Measurements from ENCODE around the gene ST7. TPM values are rescaled to one million over a fixed set of nuclear protein-coding genes. Genes with fewer than 3 reads are reported as not detected.

The ST7 gene
- total RNA-seq, 1 donor from 2014 or later, result 48.6 TPM

DNA sequence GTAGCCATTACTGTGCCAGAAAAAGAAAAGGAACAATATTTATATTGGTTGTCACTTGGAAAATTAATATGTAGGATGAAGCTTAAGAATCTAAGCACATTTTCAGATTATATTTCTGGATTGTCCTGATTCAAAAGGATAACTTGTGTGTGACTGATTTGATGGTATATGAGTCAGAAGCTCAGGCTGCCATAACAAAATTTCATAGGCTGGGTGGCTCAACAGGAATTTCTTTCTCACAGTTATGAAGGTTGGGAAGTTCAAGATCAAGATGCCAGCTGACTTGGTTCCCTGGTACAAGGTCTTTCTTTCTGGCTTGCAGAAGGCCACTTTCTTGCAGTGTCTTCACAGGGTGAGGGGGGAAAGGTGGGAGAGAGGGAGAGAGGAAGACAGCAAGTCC is 108.5 kb downstream of the ST7 start:
- peaks cover 8% of the 10 kb centered on the region for H3K4me1 ChIP-seq
- no peak for TF ChIP-seq CTCF (IDR thresholded peaks at IDR 0.05)
- no peaks in the 10 kb centered on the region for H3K36me3 ChIP-seq
- no peaks in the 10 kb centered on the region for H3K27me3 ChIP-seq
- no peak overlapping the region for H3K4me3 ChIP-seq
- H3K27ac ChIP-seq, result no peak overlapping the region
- H3K9me3 ChIP-seq, result no peaks in the 10 kb centered on the region
- ATAC-seq (no peak), DNase-seq (no peak)
- intact Hi-C loops (cut with DNase I), result no loop called here

- H3K4me1 ChIP-seq, result peaks cover 8% of the 10 kb centered on the region
- no peak overlapping the region for H3K27ac ChIP-seq
- no peak for DNase-seq
- TF ChIP-seq CTCF (IDR thresholded peaks at IDR 0.05), result no peak
- H3K9me3 ChIP-seq, result no peaks in the 10 kb centered on the region
- intact Hi-C loops (cut with DNase I), result no loop called here
- no peaks in the 10 kb centered on the region for H3K27me3 ChIP-seq
- H3K36me3 ChIP-seq, result no peaks in the 10 kb centered on the region
- H3K4me3 ChIP-seq, result no peak overlapping the region
- ATAC-seq, result no peak
Observed at GRCh38 chr7:117062300-117062699, 109.0 kb downstream of the ST7 start.

- intact Hi-C loops (cut with DNase I), result no loop called here
- DNase-seq (no peak), ATAC-seq (no peak)
- H3K9me3 ChIP-seq, result no peaks in the 10 kb centered on the region
- H3K36me3 ChIP-seq, result no peaks in the 10 kb centered on the region
- no peak overlapping the region for H3K27ac ChIP-seq
- no peaks in the 10 kb centered on the region for H3K27me3 ChIP-seq
- peaks cover 16% of the 10 kb centered on the region for H3K4me1 ChIP-seq
- no peak for TF ChIP-seq CTCF (IDR thresholded peaks at IDR 0.05)
- no peak overlapping the region for H3K4me3 ChIP-seq
Observed at GRCh38 chr7:117064688-117065087, 111.4 kb downstream of the ST7 start.

GRCh38 chr7:117065571-117066150 is 112.4 kb downstream of the ST7 start:
- TF ChIP-seq CTCF (IDR thresholded peaks at IDR 0.05), result no peak
- H3K27ac ChIP-seq, result no peak overlapping the region

GRCh38 chr7:117066668-117067067 is 113.4 kb downstream of the ST7 start:
- Histone ChIP-seq H3K4me3 (no peak overlapping the region), H3K36me3 (no peaks in the 10 kb centered on the region), H3K4me1 (peaks cover 19% of the 10 kb centered on the region), H3K9me3 (no peaks in the 10 kb centered on the region), H3K27ac (no peak overlapping the region), H3K27me3 (no peaks in the 10 kb centered on the region)
- ATAC-seq (peak; percentile 58), DNase-seq (no peak)
- no peak for TF ChIP-seq CTCF (IDR thresholded peaks at IDR 0.05)
- intact Hi-C loops (cut with DNase I), result no loop called here

More at GRCh38 chr7:117065571-117066150, 112.4 kb downstream of the ST7 start:
- Histone ChIP-seq H3K27me3 (no peaks in the 10 kb centered on the region), H3K36me3 (no peaks in the 10 kb centered on the region), H3K4me1 (peaks cover 18% of the 10 kb centered on the region), H3K9me3 (no peaks in the 10 kb centered on the region), H3K4me3 (no peak overlapping the region)
- intact Hi-C loops (cut with DNase I), result no loop called here
- DNase-seq (no peak), ATAC-seq (no peak)

GRCh38 chr7:117067340-117067739 is 114.0 kb downstream of the ST7 start:
- H3K4me3 ChIP-seq, result no peak overlapping the region
- peaks cover 26% of the 10 kb centered on the region for H3K4me1 ChIP-seq
- H3K36me3 ChIP-seq, result no peaks in the 10 kb centered on the region
- intact Hi-C loops (cut with DNase I), result no loop called here
- no peak overlapping the region for H3K27ac ChIP-seq
- H3K27me3 ChIP-seq, result no peaks in the 10 kb centered on the region
- ATAC-seq (no peak), DNase-seq (no peak)
- no peaks in the 10 kb centered on the region for H3K9me3 ChIP-seq
- no peak for TF ChIP-seq CTCF (IDR thresholded peaks at IDR 0.05)
